Hematopoietic multipotent progenitor cell treated with erythropoietin and hydrocortisone succinate and interleukin-3 and kit ligand, for 17 days (in vitro differentiated cells): Measurements from ENCODE around the gene FRMD4A.
"Not testable (repeated sequence)": the region's sequence is repeated elsewhere in the genome, so short reads cannot be mapped to it uniquely, and the experiment has no call there.

Source experiments
- DNase-seq: peaks from one replicate; pipeline ENCODE4 v3.0.0-alpha.2; 2015; ENCODE audit warnings: low spot score

The FRMD4A gene

DNA sequence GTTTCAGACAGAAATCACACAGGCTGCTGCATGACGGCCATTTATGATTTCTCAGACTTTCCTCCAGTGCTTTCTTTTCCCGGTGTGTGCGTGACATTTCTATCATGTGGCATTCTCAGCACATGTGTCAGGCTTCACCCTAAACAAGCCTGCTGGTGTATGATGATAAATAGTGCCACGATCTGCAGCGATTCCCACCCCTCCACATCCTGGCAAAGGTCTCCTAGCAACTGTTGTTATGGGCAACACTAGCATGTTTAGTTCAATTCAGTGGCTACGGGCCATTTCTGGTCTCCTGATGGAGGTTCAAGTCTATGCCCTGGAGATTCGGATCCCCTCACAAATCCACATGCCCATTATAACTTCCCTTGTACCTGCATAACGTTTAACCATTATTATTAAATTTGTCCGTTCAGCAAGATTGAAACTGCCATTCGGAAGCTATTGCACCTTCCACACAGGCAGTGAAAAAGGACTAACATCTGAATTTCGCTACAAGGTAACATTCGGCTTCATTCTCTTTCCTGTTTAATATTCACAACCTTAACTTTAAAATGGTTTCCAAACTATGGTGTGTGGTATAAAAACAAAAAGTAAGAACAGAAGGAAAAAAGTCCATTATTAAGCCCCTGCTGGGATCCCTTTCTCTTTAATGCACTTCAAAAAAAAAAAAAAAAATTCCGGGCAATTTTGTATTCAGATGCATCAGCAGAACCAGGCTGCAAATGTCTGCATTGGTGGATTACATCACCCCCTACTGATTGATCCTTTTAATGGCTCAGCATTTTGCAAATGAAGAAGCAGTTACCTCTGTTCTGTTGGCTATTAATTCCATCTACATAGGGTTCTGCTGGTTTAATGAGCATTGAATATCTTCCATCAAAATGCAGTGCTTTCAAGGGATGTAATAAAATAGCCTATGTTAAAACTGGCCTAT lies 90.2 kb downstream of the FRMD4A start:
- no peak for DNase-seq

GRCh38 chr10:14238659-14239058 lies 92.1 kb downstream of the FRMD4A start:
- not testable (repeated sequence) for DNase-seq

DNA sequence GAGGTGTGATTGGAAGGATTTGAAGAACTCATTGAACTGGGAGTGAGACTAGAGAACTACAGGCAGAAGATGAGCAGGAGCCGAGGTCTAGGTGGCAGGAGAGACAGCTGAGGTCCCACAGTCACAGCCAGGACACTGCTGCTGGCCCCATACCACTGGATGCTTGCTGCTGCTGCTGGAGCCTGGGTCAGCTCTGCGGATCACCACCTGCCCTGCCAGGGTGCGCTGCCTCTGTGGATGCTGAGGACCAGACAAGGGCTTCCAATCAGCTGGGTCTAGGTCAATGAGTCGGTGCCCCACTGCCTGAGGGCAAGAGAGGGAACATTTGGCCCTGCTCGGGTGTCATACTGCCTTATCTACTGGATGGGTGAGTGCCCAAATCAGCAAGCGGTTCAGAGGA lies 94.4 kb downstream of the FRMD4A start:
- DNase-seq = no peak

DNA sequence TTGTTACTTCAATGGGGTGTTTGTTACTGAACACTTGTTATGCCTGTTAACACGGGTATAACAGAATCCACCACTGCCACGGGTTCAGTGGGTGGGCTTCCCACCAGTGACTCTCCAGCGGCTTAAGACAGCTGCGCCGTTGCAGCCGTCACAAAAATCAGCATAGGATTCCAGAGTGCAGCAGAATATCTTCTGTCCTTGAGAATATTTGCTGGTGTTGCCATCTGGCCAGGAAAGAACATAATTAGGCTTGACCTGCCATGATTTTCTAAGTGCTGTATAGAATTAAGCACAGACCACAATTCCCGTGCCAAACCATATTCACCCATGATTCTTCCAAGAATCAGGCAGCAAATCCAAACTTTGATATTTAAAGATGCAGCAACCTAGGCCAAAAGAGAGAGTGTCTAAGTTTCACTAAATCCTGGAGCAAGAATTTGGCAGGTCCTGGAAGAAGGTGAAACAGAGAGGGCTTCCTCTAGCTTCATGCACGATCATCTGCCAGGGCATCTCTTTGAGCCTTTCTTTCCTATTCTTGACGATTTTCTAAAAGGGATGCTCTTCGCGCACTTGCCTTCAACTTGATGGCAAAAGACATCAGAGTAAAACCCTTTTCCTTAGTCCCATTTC lies 95.0 kb downstream of the FRMD4A start:
- no peak for DNase-seq

DNA sequence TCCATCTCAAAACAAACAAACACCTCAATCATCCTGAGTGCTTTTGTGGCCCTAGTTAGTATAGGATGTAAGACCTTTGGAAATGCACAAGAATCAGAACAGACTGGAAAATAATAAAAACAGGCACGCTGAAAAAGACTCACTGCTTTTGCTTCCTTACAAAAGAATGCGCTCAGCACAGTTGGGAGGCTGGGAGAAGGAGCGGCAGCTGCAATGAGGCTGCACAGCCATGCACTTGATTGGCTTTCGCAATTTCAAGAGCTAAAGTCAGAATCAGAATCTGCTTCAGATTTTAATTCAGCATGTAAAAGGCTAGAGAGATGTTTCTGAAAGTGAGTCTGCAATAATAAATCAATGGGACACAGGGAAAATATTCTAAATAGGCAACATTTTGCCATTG lies 97.2 kb downstream of the FRMD4A start:
- DNase-seq = no peak

- DNase-seq = not testable (repeated sequence)
Observed at GRCh38 chr10:14228798-14229197, 101.9 kb downstream of the FRMD4A start.

DNA sequence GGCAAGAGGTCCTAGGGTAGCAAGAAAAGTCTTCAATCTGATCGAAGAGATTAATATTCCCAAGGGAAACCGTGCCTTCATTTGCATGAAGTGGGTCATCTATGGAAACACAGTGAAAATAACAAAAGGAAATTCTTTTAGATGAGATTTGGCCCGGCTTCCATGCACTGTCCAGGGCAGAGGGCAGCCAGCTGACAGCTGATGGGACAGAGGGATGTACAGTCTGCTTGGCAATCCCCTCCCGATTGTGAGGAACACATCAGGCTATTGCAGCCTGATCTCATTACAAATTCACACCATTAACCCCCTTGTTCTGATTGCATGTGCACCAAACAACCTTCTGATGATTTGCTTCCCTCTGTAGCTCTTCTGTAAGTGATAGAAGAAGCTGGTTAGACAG lies 105.3 kb downstream of the FRMD4A start:
- no peak for DNase-seq

DNA sequence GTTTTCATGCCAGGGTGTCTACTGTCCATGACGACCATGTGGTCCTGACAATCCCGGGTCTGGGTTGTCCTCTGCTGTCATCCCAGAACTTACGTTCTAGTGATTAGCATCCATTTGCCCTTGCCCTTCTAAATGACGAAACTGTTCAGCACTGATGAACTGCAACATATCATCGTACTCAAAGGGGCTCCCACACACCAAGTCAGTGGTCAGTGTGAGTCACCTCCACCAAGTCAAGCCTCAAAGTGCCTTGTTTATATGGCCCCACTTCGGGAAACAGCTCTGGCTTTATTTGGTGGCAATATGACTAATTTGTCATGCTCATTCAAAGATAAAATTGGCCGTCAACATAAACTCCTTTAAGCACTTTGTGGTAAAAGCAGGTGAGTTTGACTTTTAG lies 110.7 kb downstream of the FRMD4A start:
- DNase-seq = no peak

GRCh38 chr10:14219411-14219810 lies 111.3 kb downstream of the FRMD4A start:
- DNase-seq = no peak

DNA sequence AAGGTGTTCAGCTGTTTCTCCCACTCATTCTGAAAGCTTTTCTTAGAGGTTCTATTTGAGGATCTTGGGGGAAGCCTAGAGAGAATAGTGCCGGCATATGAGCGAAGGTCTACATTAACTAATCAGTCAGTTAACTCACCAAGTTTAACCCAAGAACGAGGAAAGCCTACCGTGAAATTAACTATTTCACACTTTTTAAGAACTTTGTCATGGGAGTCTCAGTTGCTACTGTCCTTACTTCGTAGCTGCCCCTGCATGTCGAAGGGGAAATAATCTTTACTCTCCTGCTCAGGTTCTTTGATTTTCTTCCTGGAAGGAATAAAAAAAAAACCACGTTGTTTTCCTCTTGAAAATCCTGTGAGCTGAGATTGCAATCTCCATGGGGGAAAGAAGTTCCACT lies 115.1 kb downstream of the FRMD4A start:
- DNase-seq = no peak

DNA sequence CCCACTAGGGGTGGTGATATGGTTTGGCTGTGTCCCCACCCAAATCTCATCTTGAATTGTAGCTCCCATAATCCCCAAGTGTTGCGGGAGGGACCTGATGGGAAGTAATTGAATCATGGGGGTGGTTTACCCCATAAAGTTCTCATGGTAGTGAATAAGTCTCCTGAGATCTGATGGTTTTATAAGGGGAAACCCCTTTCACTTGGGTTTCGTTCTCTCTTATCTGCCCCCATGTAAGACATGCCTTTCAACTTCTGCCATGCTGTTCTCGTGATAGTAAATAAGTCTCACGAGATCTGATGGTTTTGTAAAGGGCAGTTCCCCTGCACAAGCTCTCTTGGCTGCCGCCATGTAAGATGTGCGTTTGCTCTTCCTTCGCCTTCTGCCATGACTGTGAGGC lies 117.0 kb downstream of the FRMD4A start:
- not testable (repeated sequence) for DNase-seq

DNA sequence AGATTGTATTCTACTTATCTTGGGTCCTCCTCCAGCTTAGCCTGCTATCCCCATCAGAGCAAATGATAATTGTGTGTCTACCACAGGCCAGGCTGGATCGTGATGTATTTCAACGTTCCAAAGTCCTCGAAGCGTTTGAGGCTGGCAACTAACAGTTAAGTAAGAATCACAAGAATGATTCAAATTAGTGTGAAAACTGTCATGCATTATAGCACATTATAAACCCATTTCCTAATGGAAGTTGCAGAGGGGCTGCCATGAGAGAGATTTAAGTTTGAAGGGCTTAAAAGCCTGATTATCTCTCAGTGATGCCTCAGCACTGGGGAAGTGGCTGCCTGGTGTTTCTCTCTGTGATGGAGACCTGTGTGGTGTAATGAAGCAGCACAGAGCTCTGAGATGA lies 119.1 kb downstream of the FRMD4A start:
- no peak for DNase-seq

DNA sequence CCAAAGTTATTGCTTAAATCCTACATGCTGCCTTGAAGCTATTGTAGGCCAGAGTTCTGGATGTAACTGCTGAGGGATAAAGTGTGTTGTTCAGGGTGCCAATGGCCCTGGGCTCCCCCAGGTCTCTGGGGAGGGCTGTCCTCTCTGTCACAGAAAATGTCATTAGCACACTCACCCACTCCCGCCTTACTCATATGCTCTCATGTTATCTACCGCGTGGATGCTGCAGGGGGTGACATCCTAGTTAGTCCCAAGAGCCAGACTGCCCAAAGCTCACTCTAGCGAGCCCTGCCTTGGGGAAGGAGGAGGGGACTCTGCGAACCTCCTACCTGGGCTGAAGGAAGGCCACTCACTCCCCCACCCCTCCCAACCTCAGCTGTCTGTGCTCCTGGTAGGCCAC lies 122.5 kb downstream of the FRMD4A start:
- no peak for DNase-seq

GRCh38 chr10:14205233-14205632 lies 125.5 kb downstream of the FRMD4A start:
- DNase-seq = no peak

DNA sequence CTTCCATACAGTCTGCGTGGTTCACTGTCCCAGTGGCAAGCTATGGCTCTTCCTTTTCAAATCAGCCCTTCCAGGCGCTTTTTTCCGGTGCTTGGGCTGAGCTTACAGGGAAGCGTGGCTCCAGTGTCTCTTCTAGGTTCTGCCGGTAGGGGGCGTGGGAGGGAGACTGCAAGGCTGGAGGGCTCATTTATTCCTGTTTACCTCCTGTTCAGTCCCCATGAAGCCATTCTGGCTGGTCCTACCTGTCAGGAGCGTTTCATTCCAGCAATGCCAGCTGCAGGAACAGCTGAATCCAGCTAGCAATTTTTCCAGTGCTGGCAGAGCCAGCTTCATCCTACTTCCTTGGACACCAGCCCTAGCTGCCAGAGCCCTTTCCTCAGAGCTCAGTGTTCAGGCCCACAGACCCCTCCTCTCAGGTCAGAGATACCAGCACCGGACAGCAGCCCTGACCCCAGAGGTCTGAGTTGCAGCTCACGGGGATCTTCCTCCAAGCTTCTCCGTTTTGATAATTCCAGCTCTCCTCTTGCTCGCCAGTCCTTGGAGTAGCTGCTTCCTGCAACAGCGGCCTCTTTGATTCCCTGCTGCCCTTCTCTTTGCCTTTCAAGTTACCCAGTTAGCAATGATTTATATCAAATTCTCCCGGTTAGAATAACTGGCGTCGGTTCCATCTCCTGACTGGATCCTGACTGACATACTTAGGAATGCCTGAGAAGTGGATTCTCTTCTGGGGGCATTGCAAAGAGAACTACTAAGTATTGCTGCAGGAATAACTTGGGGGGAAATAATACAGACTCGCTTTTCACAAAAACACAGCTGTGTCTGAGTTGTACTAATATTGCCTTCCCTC lies 129.8 kb downstream of the FRMD4A start:
- DNase-seq = no peak

GRCh38 chr10:14199098-14199497 lies 131.6 kb downstream of the FRMD4A start:
- DNase-seq = not testable (repeated sequence)

GRCh38 chr10:14198078-14198477 lies 132.6 kb downstream of the FRMD4A start:
- DNase-seq = no peak

- no peak for DNase-seq
Observed at GRCh38 chr10:14196113-14196512, 134.6 kb downstream of the FRMD4A start.

DNA sequence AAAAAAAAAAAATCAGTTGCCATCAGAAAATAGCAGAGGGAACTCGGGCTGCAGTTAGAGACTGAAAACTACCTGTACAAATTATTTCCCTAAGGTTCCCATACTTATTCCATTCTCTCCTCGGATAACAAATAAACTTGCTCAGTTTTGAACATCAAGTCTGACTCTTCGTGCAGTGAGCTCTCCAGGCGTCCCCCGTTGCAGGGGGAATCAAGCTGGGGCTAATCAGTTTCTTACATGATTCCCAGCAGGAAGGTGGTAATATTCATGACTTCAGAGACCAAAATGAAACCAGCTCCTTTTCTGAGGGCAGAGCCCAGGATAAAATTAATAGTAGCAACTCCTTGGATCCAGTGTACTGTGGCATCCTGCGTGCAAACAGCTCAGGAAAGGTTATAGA lies 135.3 kb downstream of the FRMD4A start:
- no peak for DNase-seq

GRCh38 chr10:14192746-14193145 lies 138.0 kb downstream of the FRMD4A start:
- no peak for DNase-seq

GRCh38 chr10:14191871-14192270 lies 138.9 kb downstream of the FRMD4A start:
- no peak for DNase-seq

DNA sequence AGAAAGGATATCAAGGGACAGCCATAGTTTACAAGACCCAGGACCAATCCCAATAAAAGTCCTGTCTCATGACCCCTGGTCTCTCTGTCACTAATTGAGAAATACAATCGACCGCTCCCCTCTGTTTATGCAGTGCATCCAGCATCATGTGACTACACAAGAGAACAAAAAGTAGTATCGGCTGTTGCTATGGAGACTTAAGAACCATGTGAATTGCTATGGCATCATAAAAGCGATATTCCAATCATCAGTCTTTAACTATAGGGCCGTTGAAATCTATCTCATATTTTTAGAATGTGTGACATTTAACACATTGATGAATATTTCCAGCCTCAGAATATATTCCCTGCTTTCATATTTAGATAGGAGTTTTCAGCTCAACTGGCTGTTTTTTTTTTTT lies 139.3 kb downstream of the FRMD4A start:
- DNase-seq = no peak

- no peak for DNase-seq
Observed at GRCh38 chr10:14190702-14191101, 140.0 kb downstream of the FRMD4A start.
